GM21360 (cell line): ENCODE results near the gene SSR3.
"Not testable (repeated sequence)": the region's sequence is repeated elsewhere in the genome, so short reads cannot be mapped to it uniquely, and the experiment has no call there.

Source experiments
- ATAC-seq: cut with Tn5 transposase; IDR thresholded peaks from one replicate; pipeline ENCODE4 v1.9.1; 2021; ENCODE audit warnings: mild to moderate bottlenecking, moderate library complexity; ENCODE audit not compliant: unreplicated experiment

The SSR3 gene

DNA sequence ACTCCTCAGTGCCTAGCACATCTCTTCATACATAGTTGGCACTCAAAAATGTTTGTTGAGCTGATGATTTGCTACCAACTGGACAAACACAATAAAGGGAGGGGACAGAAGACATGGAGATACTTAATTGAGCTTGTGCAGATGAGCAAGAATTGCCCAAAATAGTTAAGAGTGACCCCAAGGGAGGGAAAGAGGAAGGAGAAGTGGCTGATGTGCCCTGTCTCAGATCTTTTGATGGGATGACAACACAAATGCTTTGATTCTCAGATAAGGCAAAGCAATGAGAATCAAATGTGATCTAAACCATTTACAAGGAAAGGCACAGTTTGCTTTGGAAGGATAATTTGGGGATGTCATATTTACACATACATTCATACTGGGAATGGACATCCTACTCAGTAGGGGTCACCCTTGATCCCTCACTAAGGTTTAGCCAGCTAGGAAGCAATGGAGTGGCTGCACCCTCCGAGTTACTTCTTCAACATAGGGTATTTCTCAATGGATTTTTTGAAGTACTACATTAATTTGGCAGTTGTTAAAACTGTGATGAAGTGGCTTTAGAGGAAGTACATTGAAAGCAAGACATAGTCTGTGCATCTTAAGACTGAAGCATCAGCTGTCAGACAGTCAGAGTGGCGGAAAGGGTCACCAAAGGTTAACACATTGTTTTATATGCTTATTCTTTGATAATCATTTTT, 21.9 kb upstream of the SSR3 start:
- ATAC-seq: no peak

- no peak for ATAC-seq
Observed at GRCh38 chr3:156576051-156576450, 21.1 kb upstream of the SSR3 start.

DNA sequence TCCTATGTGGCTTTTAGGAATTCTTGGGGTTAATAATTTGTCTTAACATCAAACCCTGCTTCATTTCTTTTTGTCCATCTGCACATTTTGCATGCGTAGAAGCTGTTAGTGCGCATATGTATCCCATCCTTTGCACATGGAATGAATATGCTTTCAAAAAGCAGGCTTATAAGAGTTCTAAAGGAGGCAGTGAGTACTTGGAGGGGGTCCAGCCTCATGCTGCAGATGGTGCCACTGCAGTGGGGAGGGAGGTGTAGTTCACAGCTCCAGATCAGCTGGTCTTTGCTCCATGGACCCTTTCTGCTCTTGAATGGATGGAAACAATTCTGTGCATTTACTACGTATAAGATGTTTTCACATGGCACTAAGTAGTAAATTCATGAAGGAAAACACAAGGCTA, 20.7 kb upstream of the SSR3 start:
- no peak for ATAC-seq

GRCh38 chr3:156569881-156570280, 15.0 kb upstream of the SSR3 start:
- not testable (repeated sequence) for ATAC-seq

- ATAC-seq: not testable (repeated sequence)
Observed at GRCh38 chr3:156569016-156569415, 14.1 kb upstream of the SSR3 start.

GRCh38 chr3:156563900-156564682, 9.2 kb upstream of the SSR3 start:
- ATAC-seq: no peak

DNA sequence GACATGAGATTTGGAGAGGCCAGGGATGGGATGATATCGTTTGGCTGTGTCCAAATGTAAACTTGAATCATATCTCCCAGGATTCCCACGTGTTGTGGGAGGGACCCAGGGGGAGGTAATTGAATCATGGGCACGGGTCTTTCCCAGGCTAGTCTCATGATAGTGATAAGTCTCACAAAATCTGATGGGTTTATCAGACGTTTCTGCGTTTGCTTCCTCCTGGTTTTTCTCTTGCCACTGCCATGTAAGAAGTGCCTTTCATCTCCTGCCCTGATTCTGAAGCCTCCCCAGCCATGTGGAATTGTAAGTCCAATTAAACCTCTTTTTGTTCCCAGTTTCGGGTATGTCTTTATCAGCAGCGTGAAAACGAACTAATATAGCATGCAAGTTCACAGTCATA, 7.6 kb upstream of the SSR3 start:
- not testable (repeated sequence) for ATAC-seq

DNA sequence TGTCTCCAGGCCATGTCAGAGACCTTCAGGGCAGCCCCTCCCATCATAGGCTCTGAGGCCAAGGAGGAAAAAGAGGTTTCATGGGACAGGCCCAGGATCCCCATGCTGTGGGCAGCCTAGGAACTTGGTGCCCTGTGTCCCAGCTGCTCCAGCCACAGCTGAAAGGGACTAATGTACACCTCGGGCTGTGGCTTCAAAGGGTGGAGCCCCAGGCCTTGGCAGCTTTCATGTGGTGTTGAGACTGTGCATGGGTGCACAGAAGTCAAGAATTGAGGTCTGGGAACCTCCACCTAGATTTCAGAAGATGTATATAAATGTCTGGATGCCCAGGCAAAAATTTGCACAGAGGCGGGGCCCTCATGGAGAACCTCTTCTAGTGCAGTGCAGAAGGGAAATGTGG, 6.6 kb upstream of the SSR3 start:
- ATAC-seq: no peak

DNA sequence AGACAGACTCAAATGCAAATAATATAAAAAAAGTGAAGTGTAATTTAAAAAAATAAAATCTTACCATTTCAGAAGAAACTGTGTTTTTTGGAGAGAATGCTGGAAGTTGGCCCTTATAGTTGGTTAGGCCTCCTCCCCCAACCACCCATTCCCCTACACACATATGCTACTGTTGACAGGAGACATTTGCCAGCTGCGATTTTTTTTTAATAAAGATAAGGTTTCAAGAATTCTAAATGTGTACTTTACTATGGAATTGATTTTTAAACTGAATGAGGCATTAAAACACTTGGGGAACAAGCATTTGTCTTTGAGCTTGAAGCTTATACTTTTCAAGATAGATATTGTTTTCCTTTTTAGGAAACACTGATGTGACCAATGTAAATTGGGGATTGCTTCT, 4.4 kb upstream of the SSR3 start:
- no peak for ATAC-seq

GRCh38 chr3:156558389-156558788, 3.5 kb upstream of the SSR3 start:
- no peak for ATAC-seq

DNA sequence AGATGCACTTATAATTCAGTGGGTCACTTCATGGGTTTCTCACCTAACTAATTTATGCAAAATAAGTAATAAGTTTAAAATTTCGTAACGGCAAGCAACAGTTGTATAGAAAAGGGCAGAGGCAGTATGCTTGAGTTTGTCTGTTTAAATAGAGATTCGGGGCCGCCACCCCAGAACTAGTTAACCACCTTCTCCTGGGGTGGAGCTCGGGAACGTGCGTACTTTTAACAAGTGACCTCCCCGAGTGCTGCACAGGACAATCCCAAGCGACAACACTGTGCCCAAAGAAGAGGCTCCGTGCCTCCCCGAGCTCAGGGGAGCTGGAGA, 439 bp downstream of the SSR3 start:
- ATAC-seq: no peak

DNA sequence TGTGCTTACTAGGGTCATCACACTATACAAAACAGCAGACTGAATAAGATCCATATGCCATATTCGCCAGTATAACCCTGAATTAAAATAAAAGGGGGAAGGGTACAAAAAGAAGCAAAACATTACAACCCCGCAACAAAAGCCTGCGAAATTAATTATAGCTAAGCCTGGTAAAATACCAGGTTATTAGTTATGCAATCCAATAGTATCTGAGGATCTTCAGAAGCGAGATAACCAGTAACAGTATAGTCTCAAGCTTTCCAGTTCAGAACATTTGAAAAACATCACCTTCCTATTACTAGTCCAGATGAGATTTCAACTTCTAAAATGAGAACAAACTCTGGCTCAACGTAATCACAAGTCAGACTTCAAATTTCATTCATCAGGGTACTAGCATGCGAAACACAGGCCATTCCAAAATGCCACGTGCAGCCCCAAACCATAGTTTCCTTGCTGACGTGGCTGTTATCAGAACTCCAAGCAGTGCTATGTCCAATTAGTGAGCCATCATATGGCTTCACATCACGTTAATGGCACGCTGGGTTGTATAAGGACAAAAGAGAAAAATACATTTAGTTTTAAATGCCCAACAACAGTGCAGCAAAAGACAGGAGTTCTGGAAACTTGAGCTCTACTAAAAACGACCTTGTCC, 1.1 kb downstream of the SSR3 start:
- ATAC-seq: no peak

DNA sequence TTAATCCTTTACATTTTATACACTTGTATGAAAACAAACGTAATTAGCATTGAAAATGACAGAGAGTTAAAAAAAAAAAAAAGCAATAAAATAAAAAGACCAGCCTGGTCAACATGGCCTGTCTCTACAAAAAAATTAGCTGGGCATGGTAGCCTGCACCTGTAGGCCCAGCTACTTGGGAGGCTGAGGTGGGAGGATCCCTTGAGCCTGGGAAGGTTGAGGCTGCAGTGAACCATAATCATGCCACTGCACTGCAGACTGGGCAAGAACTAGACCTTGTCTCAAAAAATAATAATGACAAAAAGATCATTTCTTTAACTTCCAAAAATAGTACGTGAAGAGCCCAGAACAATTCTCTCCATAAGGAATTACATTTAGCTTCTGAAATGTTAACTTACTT, 1.9 kb downstream of the SSR3 start:
- ATAC-seq: no peak

DNA sequence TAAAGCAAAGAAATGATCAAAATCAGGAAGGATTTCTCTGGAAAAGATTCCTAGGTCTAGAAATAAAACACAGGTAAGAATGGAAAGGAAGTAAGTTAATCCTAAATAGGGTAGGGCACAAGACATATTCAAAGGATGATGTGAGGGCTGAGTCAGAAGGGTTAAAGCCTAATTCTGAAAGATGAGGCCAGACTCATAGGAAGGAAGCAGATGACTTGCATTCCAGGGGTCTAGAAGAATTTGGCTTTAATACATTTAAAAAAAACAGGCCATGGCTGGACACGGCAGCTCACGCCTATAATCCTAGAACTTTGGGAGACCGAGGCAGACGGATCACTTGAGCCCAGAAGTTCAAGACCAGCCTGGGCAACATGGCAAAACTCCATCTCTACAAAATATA, 3.2 kb downstream of the SSR3 start:
- no peak for ATAC-seq

DNA sequence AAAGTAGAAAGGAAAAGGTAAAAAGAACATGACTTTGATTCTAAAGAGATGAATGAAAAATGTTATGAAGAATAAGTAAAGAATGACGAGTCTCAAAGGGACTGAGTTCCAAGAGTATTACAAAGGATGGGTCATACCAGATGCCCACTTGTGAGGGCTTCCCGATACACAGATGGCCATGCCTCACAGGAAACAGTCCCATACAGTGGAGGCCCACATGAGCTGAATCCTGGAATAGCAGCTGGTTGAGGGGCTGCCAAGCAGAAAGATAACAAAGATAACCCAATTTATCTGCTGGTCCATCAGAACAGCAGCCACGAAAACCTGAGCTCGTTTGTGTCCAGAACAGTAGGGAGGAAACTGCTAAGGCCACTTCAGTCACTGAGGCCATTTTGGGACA, 3.7 kb downstream of the SSR3 start:
- ATAC-seq: no peak

- ATAC-seq: no peak
Observed at GRCh38 chr3:156548902-156549301, 6.0 kb downstream of the SSR3 start.

GRCh38 chr3:156548041-156548687, 6.8 kb downstream of the SSR3 start:
- no peak for ATAC-seq

- no peak for ATAC-seq
Observed at GRCh38 chr3:156547637-156548036, 7.3 kb downstream of the SSR3 start.

- no peak for ATAC-seq
Observed at GRCh38 chr3:156543043-156543555, 11.8 kb downstream of the SSR3 start.

- ATAC-seq: no peak
Observed at GRCh38 chr3:156542101-156543042, 12.5 kb downstream of the SSR3 start.
